SU-DHL-6 (cell line): ENCODE data around the gene EEF1A2.

Experiments
- H2AFZ ChIP-seq: fragments of 200-600 bp; sonication (generic); 2 replicates; pipeline ENCODE4 v1.6.1; 2014; ENCODE audit warnings: low read depth, mild to moderate bottlenecking, moderate library complexity, mixed read lengths, antibody characterized with exemption, low read length; ENCODE audit not compliant: severe bottlenecking
- H3F3A ChIP-seq: fragments of 200-600 bp; shearing (Covaris generic); 2 replicates; pipeline ENCODE4 v1.6.0; 2016; ENCODE audit warnings: antibody characterized with exemption, mild to moderate bottlenecking; ENCODE audit not compliant: insufficient read depth
- H3K27ac ChIP-seq: fragments of 200-600 bp; sonication (generic); 2 replicates; pipeline ENCODE4 v1.5.1; 2016; ENCODE audit warnings: low read depth, mild to moderate bottlenecking, low read length, moderate library complexity, mixed read lengths
- H3K27me3 ChIP-seq: fragments of 200-600 bp; sonication (generic), shearing (Covaris generic); 2 replicates; pipeline ENCODE4 v1.6.0; 2014; ENCODE audit warnings: mild to moderate bottlenecking, low read length
- H3K36me3 ChIP-seq: fragments of 200-600 bp; sonication (generic); 2 replicates; pipeline ENCODE4 v1.6.1; 2014; ENCODE audit warnings: mild to moderate bottlenecking, low read length, mixed read lengths
- H3K4me2 ChIP-seq: fragments of 300-600, 200-600 bp; shearing (Covaris generic), sonication (generic); 2 replicates; pipeline ENCODE4 v1.6.0; 2014; ENCODE audit warnings: low read length, low read depth, mild to moderate bottlenecking; ENCODE audit not compliant: poor library complexity, severe bottlenecking
- H3K4me3 ChIP-seq: fragments of 200-600 bp; sonication (generic); 2 replicates; pipeline ENCODE4 v1.5.1; 2014; ENCODE audit warnings: antibody characterized with exemption, low read length, mild to moderate bottlenecking, mixed read lengths; ENCODE audit not compliant: insufficient read depth, poor library complexity, severe bottlenecking
- H3K79me2 ChIP-seq: fragments of 200-600 bp; sonication (generic); 2 replicates; pipeline ENCODE4 v1.6.1; 2014; ENCODE audit warnings: mild to moderate bottlenecking, low read length, moderate library complexity; ENCODE audit not compliant: insufficient read depth
- H3K9ac ChIP-seq: fragments of 200-600 bp; sonication (generic); 2 replicates; pipeline ENCODE4 v1.7.0; 2014; ENCODE audit warnings: mild to moderate bottlenecking, low read length
- H3K9me2 ChIP-seq: fragments of 200-600 bp; sonication (generic); replicated peaks from 2 replicates; pipeline ENCODE4 v1.6.1; 2014; ENCODE audit warnings: low read length; ENCODE audit not compliant: insufficient read depth
- H3K9me3 ChIP-seq: fragments of 200-600 bp; sonication (generic); 2 replicates; pipeline ENCODE4 v1.6.1; 2014; ENCODE audit warnings: low read length, mixed read lengths; ENCODE audit not compliant: insufficient read depth
- H4K20me1 ChIP-seq: fragments of 200-600 bp; sonication (generic); 2 replicates; pipeline ENCODE4 v1.6.1; 2014; ENCODE audit warnings: low read depth, mild to moderate bottlenecking, antibody characterized with exemption, low read length, moderate library complexity, mixed read lengths
- CTCF ChIP-seq: fragments of 200-600 bp; sonication (generic); IDR thresholded peaks from one replicate; pipeline ENCODE4 v1.5.1; 2017; ENCODE audit warnings: antibody characterized with exemption, mild to moderate bottlenecking, low read length, moderate library complexity; ENCODE audit not compliant: insufficient read depth, poor library complexity, severe bottlenecking
- EZH2phosphoT487 ChIP-seq: fragments of 200-600 bp; sonication (generic), shearing (Covaris generic); conservative IDR thresholded peaks from 2 replicates; pipeline ENCODE4 v1.6.1; 2018; ENCODE audit warnings: mild to moderate bottlenecking, antibody characterized with exemption, low read length, moderate library complexity, mixed read lengths

EEF1A2 gene

DNA sequence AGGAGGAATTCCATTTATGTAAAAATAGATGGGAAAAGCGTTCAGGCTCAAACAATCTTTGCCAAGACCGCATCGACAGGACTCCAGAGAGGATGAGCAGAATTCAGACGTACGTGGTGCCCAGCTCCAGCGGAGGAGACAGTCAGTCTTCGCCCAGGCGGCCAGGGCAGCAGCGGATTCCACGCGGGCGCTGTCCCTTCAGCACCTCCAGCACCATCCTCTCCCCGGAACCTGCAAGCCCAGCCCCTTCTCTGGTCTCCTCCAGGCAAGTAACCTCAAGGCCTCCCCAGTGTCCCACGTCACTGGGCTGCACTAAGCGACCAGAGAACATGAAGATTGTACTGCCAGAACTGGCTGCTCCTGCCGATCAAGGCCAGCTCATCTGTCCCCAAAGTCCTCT is 23.7 kb downstream of the EEF1A2 start:
- Histone ChIP-seq H2AFZ (no peak overlapping the region), H3F3A (no peaks in the 10 kb centered on the region), H4K20me1 (no peaks in the 10 kb centered on the region), H3K9me2 (no peaks in the 10 kb centered on the region), H3K79me2 (no peaks in the 10 kb centered on the region), H3K9ac (no peak overlapping the region), H3K27ac (no peak overlapping the region), H3K27me3 (no peaks in the 10 kb centered on the region), H3K9me3 (no peaks in the 10 kb centered on the region), H3K4me3 (no peak overlapping the region), H3K36me3 (no peaks in the 10 kb centered on the region), H3K4me2 (no peak overlapping the region)
- TF ChIP-seq CTCF: no peak
- no peak for TF ChIP-seq EZH2phosphoT487

- no peaks in the 10 kb centered on the region for H3K36me3 ChIP-seq
- no peak overlapping the region for H3K4me3 ChIP-seq
- no peaks in the 10 kb centered on the region for H3K9me3 ChIP-seq
- no peaks in the 10 kb centered on the region for H4K20me1 ChIP-seq
- H3F3A ChIP-seq: no peaks in the 10 kb centered on the region
- H3K79me2 ChIP-seq: no peaks in the 10 kb centered on the region
- H3K4me2 ChIP-seq: no peak overlapping the region
- H3K9ac ChIP-seq: no peak overlapping the region
- no peaks in the 10 kb centered on the region for H3K27me3 ChIP-seq
- TF ChIP-seq EZH2phosphoT487: no peak
- no peak for TF ChIP-seq CTCF
- no peak overlapping the region for H2AFZ ChIP-seq
- no peak overlapping the region for H3K27ac ChIP-seq
- H3K9me2 ChIP-seq: no peaks in the 10 kb centered on the region
These were observed 25.1 kb downstream of the EEF1A2 start for GRCh38 chr20:63473555-63474449.

DNA sequence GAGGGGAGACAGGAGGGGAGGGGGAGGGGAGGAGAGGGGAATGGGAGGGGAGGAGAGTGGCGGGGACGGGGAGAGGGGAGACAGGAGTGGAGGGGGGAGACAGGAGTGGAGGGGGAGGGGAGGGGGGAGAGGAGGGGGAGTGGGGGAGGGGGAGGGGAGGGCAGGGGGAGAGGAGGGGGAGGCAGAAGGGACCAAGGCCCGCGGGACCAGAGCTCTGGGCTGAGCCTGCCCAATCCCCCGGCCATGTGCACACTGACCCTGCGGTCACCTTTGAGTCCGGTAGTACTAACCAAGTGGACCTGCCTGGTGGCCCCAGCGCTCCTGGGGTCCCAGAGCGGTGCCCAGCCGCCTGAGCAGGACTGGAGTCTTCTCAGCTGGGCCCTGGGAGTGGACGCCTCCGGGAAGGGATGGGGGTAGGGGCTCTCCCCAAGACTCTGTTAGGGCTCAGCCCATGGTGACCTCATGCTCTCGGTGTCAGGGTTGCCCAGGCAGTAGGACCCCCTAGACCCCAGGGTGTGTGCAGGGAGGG is 26.0 kb downstream of the EEF1A2 start:
- H3K9ac ChIP-seq: no peak overlapping the region
- H3K36me3 ChIP-seq: no peaks in the 10 kb centered on the region
- no peak overlapping the region for H2AFZ ChIP-seq
- H3K27me3 ChIP-seq: no peaks in the 10 kb centered on the region
- H3F3A ChIP-seq: no peaks in the 10 kb centered on the region
- H3K79me2 ChIP-seq: no peaks in the 10 kb centered on the region
- no peak overlapping the region for H3K4me2 ChIP-seq
- H3K27ac ChIP-seq: no peak overlapping the region
- H3K9me2 ChIP-seq: no peaks in the 10 kb centered on the region
- H3K4me3 ChIP-seq: no peak overlapping the region
- no peak for TF ChIP-seq CTCF
- no peak for TF ChIP-seq EZH2phosphoT487
- H4K20me1 ChIP-seq: no peaks in the 10 kb centered on the region
- H3K9me3 ChIP-seq: no peaks in the 10 kb centered on the region
